Loucy (cell line): ENCODE results near the gene ATP6V1G2.

Source experiments
- H2AFZ ChIP-seq: fragments of 200-600 bp; sonication (generic); 2 replicates; pipeline ENCODE4 v1.6.0; 2016; ENCODE audit warnings: antibody characterized with exemption, mild to moderate bottlenecking, low read length, moderate library complexity
- H3F3A ChIP-seq: fragments of 200-600 bp; 2 replicates; pipeline ENCODE4 v1.6.0; 2016; ENCODE audit warnings: antibody characterized with exemption, low read depth, mild to moderate bottlenecking
- H3K27me3 ChIP-seq: fragments of 200-600 bp; sonication (generic); 2 replicates; pipeline ENCODE4 v1.6.1; 2014; ENCODE audit warnings: low read length, mild to moderate bottlenecking; ENCODE audit not compliant: insufficient read depth, poor library complexity, severe bottlenecking
- H3K36me3 ChIP-seq: fragments of 200-600 bp; sonication (generic); 2 replicates; pipeline ENCODE4 v1.6.1; 2016; ENCODE audit warnings: low read length; ENCODE audit not compliant: insufficient read depth
- H3K4me1 ChIP-seq: fragments of 200-600 bp; sonication (generic); 2 replicates; pipeline ENCODE4 v1.5.1; 2014; ENCODE audit warnings: low read length, mild to moderate bottlenecking; ENCODE audit not compliant: insufficient read depth, poor library complexity, severe bottlenecking
- H3K4me2 ChIP-seq: fragments of 200-600 bp; sonication (generic); 2 replicates; pipeline ENCODE4 v1.6.0; 2014; ENCODE audit warnings: antibody characterized with exemption, low read length, low read depth, mild to moderate bottlenecking; ENCODE audit not compliant: poor library complexity, severe bottlenecking
- H3K4me3 ChIP-seq: fragments of 200-600 bp; sonication (generic); 2 replicates; pipeline ENCODE4 v1.5.1; 2014; ENCODE audit warnings: low read length, mild to moderate bottlenecking, mixed read lengths; ENCODE audit not compliant: poor library complexity, severe bottlenecking
- H3K79me2 ChIP-seq: fragments of 200-600 bp; sonication (generic); 2 replicates; pipeline ENCODE4 v1.6.1; 2014; ENCODE audit warnings: low read length; ENCODE audit not compliant: insufficient read depth
- H3K9ac ChIP-seq: fragments of 200-600 bp; sonication (generic); 2 replicates; pipeline ENCODE4 v1.6.0; 2014; ENCODE audit warnings: mild to moderate bottlenecking, low read depth, low read length, moderate library complexity; ENCODE audit not compliant: poor library complexity, severe bottlenecking
- H3K9me2 ChIP-seq: fragments of 200-600 bp; sonication (generic); replicated peaks from 2 replicates; pipeline ENCODE4 v1.6.1; 2016; ENCODE audit warnings: low read depth, low read length, mixed read lengths
- H3K9me3 ChIP-seq: fragments of 200-600 bp; sonication (generic); 2 replicates; pipeline ENCODE4 v1.6.1; 2014; ENCODE audit warnings: mild to moderate bottlenecking, antibody characterized with exemption, low read length, low read depth; ENCODE audit not compliant: insufficient read depth
- H4K20me1 ChIP-seq: fragments of 200-600 bp; sonication (generic); 2 replicates; pipeline ENCODE4 v1.6.0; 2014; ENCODE audit warnings: antibody characterized with exemption, low read length, mild to moderate bottlenecking; ENCODE audit not compliant: insufficient read depth, poor library complexity, severe bottlenecking
- EZH2phosphoT487 ChIP-seq: fragments of 200-600 bp; IDR thresholded peaks from 2 replicates; pipeline ENCODE4 v1.6.1; 2018; ENCODE audit warnings: antibody characterized with exemption, mild to moderate bottlenecking, moderate library complexity, borderline replicate concordance
- TF ChIP-seq, protein P1 (sequence below): fragments of 200-600 bp; sonication (generic); conservative IDR thresholded peaks from 2 replicates; pipeline ENCODE4 v1.5.1; 2014; ENCODE audit warnings: mild to moderate bottlenecking, antibody characterized with exemption, low read length

ATP6V1G2 gene

DNA sequence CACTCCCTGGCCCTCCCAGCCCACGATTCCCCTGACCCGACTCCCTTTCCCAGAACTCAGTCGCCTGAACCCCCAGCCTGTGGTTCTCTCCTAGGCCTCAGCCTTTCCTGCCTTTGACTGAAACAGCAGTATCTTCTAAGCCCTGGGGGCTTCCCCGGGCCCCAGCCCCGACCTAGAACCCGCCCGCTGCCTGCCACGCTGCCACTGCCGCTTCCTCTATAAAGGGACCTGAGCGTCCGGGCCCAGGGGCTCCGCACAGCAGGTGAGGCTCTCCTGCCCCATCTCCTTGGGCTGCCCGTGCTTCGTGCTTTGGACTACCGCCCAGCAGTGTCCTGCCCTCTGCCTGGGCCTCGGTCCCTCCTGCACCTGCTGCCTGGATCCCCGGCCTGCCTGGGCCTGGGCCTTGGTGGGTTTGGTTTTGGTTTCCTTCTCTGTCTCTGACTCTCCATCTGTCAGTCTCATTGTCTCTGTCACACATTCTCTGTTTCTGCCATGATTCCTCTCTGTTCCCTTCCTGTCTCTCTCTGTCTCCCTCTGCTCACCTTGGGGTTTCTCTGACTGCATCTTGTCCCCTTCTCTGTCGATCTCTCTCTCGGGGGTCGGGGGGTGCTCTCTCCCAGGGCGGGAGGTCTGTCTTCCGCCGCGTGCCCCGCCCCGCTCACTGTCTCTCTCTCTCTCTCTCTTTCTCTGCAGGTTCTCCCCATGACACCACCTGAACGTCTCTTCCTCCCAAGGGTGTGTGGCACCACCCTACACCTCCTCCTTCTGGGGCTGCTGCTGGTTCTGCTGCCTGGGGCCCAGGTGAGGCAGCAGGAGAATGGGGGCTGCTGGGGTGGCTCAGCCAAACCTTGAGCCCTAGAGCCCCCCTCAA is 25.9 kb upstream of the ATP6V1G2 start, which contains the start of gene LTA:
Gene LTA, plus strand, starts transcription at position 249 of the 871 bp plus-strand sequence. Its CDS starts 454 bp downstream, at position 703.
- H3K4me1 ChIP-seq, result peaks cover 86% of the 10 kb centered on the region
- no peaks in the 10 kb centered on the region for H3K9me3 ChIP-seq
- no peaks in the 10 kb centered on the region for H3K36me3 ChIP-seq
- no peak within 1 kb of the TSS for H3K9ac ChIP-seq
- no peaks in the 10 kb centered on the region for H3K27me3 ChIP-seq
- 0 out of 2 replicates have a peak, but pooled peaks cover 3% of the 10 kb centered on the region for H3F3A ChIP-seq
- H3K4me2 ChIP-seq, result peak within 1 kb of the TSS; percentile 15
- H3K4me3 ChIP-seq, result no peak within 1 kb of the TSS
- H3K9me2 ChIP-seq, result no peaks in the 10 kb centered on the region
- no peaks in the 10 kb centered on the region for H3K79me2 ChIP-seq
- H4K20me1 ChIP-seq, result no peaks in the 10 kb centered on the region
- no peak for TF ChIP-seq EZH2phosphoT487
- TF ChIP-seq, protein P1, sequence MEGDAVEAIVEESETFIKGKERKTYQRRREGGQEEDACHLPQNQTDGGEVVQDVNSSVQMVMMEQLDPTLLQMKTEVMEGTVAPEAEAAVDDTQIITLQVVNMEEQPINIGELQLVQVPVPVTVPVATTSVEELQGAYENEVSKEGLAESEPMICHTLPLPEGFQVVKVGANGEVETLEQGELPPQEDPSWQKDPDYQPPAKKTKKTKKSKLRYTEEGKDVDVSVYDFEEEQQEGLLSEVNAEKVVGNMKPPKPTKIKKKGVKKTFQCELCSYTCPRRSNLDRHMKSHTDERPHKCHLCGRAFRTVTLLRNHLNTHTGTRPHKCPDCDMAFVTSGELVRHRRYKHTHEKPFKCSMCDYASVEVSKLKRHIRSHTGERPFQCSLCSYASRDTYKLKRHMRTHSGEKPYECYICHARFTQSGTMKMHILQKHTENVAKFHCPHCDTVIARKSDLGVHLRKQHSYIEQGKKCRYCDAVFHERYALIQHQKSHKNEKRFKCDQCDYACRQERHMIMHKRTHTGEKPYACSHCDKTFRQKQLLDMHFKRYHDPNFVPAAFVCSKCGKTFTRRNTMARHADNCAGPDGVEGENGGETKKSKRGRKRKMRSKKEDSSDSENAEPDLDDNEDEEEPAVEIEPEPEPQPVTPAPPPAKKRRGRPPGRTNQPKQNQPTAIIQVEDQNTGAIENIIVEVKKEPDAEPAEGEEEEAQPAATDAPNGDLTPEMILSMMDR, result no peak
- H2AFZ ChIP-seq, result no peak within 1 kb of the TSS; the same call in 1 of the 2 replicates

DNA sequence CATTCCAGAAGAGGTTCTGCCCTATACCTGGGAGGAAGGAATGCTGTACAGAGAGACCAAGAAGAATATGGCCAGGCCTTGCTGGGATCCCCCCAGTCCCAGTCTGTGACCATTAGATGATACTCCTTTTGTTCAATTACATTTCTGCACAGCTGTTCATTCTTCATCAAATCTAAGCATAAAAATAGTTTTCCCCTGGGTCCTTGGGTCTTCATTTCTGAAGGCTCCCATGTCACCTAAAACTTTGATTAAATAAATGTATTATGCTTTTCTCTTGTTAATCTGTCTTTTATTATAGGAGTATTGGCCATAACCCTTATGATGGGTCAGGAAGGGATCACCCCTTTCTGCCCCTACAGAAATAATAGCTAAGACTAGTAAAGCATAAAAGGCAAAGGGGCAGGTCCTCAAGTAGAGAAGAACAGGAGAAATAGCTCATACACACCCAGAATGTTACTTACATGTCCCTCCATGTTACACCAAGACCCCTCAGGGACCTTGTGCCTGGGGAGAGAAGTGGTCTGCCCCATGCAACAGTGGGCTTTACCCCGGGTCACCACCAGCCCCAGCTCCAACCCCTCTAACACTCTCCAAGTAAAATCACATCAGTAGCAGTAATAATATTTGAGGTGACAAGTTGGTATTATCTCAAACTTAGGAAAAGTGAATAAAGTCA is 23.6 kb upstream of the ATP6V1G2 start:
- H3K79me2 ChIP-seq, result no peaks in the 10 kb centered on the region
- H3K36me3 ChIP-seq, result no peaks in the 10 kb centered on the region
- H3K4me2 ChIP-seq, result no peak overlapping the region
- H3K4me3 ChIP-seq, result no peak overlapping the region
- H4K20me1 ChIP-seq, result no peaks in the 10 kb centered on the region
- no peak overlapping the region for H2AFZ ChIP-seq
- no peaks in the 10 kb centered on the region for H3K9me3 ChIP-seq
- H3K4me1 ChIP-seq, result peaks cover 67% of the 10 kb centered on the region
- 0 out of 2 replicates have a peak, but pooled peaks cover 3% of the 10 kb centered on the region for H3F3A ChIP-seq
- H3K9ac ChIP-seq, result no peak overlapping the region
- H3K27me3 ChIP-seq, result no peaks in the 10 kb centered on the region
- no peak for TF ChIP-seq EZH2phosphoT487
- TF ChIP-seq, protein P1, result no peak
- no peaks in the 10 kb centered on the region for H3K9me2 ChIP-seq

DNA sequence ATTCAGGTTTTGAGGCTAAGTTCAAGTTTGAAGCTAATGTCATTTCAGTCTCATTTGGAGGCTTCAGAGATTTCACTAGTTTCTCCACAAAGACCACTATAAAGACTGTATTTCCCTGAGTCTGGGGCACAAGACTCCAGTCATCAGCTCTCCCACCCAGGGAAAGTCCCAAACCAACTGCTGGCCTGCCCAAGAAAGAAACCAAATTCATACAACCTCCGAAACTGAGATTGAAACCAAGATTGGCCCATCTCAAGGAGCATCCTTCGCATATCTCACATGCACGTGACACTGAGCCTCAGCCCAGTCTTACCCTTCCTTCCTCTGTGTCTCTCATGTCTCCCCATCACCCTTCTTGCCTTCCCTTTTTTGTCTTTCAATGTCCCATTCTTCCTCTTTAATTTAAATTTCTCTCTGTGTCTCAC is 22.1 kb upstream of the ATP6V1G2 start:
- Histone ChIP-seq H3K4me1 (peaks cover 62% of the 10 kb centered on the region), H3K27me3 (no peaks in the 10 kb centered on the region), H4K20me1 (no peaks in the 10 kb centered on the region), H3K9me3 (no peaks in the 10 kb centered on the region), H3K4me2 (no peak overlapping the region), H3K4me3 (no peak overlapping the region), H3K9me2 (no peaks in the 10 kb centered on the region), H3F3A (0 out of 2 replicates have a peak, but pooled peaks cover 3% of the 10 kb centered on the region), H2AFZ (no peak overlapping the region), H3K9ac (no peak overlapping the region), H3K36me3 (no peaks in the 10 kb centered on the region), H3K79me2 (no peaks in the 10 kb centered on the region)
- no peak for TF ChIP-seq EZH2phosphoT487
- TF ChIP-seq, protein P1, result no peak
